NCI-H774 (cell line): Measurements from ENCODE around the gene SIK1.
"Not testable (repeated sequence)": the region's sequence is repeated elsewhere in the genome, so short reads cannot be mapped to it uniquely, and the experiment has no call there.

Experiments used
- DNase-seq: peaks from one replicate; lab custom pipeline; 2025; lab: John Stamatoyannopoulos, UW

Gene SIK1

GRCh38 chr21:43426404-43427241 lies at the start of gene SIK1:
Gene SIK1 (minus strand): TSS chr21:43427131. CDS start chr21:43426178, 953 bp downstream.
- DNase-seq, result not testable (repeated sequence)

DNA sequence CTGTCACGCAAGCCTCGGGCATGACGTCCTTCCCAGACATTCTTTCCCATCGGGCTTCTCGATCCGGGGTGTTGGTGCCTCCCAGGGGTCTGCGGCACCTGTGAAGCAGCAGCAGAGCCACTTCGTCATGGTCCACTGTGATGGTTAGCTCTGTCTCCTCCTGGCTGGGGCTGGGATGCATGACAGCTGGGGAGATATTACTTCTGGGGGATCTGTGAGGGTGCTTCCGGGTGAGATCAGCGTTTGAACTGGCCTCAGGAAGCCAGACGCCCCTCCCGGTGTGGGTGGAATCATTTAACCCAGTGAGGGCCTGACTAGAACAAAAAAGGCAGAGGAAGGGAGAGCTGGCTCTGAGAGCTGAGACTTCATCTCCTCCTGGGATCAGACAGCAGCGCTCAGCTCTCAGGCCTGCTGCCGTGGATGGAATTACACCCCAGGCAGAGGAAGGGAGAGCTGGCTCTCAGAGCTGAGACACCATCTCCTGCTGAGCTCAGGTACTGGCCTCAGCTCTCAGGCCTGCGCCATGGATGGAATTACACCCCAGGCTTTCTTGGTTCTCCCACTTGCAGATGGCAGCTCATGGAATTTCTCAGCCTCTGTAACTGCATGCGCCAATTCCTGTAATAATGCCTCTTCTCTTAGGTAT lies 44.8 kb upstream of the SIK1 start:
- not testable (repeated sequence) for DNase-seq

DNA sequence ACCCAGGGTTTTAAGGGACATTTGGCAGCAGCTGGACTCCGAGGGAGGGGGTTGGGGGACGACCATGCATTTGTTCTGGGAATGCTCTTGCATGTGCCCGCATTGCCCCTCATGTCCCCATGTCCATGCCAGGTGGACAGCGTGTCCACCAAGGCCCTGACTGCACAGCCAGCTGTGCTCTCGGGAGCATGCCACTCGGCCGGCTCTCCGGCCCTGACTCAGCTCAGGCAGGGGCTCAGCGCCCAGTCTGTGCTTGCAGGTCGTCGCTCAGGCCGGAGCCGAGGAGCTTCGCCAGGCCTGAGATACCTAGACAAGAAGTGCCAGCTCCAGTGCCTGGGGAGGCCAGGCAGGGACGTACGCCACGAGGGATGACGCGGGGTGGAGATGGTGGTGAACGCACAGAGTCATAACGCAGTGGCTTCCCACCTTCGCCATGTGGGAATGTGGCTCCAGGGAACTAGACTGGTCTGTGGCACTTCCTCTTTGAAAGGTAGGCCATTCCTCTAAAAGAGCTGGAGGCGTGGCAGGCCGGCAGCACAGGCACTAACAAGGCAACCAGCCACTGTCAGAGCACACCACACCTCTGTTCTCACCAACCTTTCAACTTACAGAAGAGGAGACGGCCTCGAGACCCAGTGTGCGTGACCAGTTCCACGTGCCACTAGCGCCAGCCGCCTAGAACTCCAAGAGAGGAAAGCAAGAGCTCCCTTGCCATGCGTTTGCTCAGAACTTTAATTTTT lies 43.0 kb upstream of the SIK1 start:
- not testable (repeated sequence) for DNase-seq

DNA sequence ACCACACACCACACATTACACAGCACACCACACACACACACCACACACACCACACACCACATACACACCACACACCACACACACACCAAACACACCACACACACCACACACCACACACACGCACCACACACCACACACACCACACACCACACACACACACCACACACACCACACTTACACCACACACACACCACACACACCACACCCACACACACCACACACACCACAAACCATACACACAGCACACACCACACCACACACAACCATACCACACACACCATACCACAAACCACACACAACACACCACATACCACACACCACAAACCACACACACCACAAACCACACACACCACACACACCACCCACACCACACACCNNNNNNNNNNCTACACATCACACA lies 40.9 kb upstream of the SIK1 start:
- no peak for DNase-seq

DNA sequence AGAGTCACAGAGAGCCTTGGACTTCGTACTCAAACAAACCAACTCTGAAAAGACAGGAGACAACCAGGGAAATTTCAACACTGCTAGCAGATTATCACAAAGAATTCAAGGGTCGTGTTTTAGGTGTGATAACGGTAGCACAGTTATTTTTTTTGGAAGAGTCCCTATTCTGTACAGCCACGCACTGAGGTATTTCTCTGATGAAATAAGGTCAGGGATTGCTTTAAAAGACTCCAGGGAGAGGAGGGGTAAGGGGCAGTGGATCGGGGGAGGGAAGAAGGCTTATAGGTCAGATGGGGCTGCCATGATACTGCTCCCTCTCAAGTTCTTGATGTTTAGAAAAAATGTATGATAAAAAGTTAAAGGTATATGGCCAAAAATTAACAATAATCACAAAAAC lies 38.2 kb upstream of the SIK1 start:
- DNase-seq, result not testable (repeated sequence)

GRCh38 chr21:43463498-43464261 lies 36.7 kb upstream of the SIK1 start:
- DNase-seq, result not testable (repeated sequence)

DNA sequence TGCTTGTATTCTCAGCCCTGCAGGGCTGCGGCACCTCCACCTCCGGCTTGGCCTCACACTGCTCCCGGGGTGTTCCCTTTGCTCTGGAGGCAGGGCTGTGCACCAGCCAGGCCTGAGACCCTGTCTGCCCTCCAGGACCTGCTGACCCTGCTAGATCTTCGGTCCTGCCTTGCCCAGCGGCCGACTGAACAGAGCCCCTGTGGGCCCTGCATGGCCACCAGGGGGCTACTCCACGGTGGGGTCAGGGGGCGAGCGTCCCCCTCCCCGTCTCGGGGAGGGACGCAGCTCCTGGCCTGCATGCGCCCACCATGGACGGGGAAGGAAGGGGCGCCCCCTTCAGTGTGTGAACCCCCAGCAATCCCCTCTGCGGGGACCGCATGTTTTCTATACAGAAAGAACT lies 36.0 kb upstream of the SIK1 start:
- DNase-seq, result not testable (repeated sequence)

- DNase-seq, result not testable (repeated sequence)
Observed at GRCh38 chr21:43460475-43460874, 33.5 kb upstream of the SIK1 start.

- not testable (repeated sequence) for DNase-seq
Observed at GRCh38 chr21:43458995-43459394, 32.1 kb upstream of the SIK1 start.

- not testable (repeated sequence) for DNase-seq
Observed at GRCh38 chr21:43456616-43457314, 29.8 kb upstream of the SIK1 start.

- not testable (repeated sequence) for DNase-seq
Observed at GRCh38 chr21:43455717-43456116, 28.8 kb upstream of the SIK1 start.

- DNase-seq, result not testable (repeated sequence)
Observed at GRCh38 chr21:43454176-43454575, 27.2 kb upstream of the SIK1 start.

GRCh38 chr21:43451850-43452249 lies 24.9 kb upstream of the SIK1 start:
- not testable (repeated sequence) for DNase-seq

GRCh38 chr21:43450287-43450686 lies 23.4 kb upstream of the SIK1 start:
- DNase-seq, result not testable (repeated sequence)

GRCh38 chr21:43447353-43447977 lies 20.5 kb upstream of the SIK1 start:
- DNase-seq, result not testable (repeated sequence)

DNA sequence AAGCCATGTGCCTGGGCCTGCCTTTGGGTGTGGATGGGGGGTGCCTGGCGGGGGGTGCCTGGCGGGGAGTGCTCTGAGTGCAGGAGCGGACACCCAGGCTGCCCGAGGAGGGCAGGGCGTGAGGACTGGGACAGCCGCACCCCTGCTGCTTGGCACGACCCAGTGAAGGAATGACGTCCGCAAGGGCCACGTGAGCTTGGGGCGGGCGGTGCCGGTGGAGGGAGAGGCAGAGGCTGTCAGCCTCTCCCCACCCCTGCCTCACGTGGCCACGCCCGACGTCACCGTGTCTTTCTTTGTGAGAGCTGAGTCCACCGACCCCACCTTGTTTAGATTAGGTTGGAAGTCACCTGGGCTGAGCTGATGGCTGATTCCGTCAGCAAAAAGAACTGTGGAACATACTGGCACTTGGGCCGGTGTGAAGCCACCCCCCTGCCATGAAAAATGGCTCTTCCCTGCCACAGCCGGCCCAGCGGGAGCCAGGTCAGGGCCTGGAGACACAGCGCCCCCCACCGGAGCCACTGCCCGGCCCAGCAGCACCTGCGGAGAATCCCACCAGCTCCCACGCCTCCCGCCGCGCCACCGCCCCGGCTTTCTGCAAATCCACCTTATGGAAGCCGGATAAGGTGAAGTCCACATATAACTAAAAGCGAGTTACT lies 19.5 kb upstream of the SIK1 start:
- DNase-seq, result not testable (repeated sequence)

DNA sequence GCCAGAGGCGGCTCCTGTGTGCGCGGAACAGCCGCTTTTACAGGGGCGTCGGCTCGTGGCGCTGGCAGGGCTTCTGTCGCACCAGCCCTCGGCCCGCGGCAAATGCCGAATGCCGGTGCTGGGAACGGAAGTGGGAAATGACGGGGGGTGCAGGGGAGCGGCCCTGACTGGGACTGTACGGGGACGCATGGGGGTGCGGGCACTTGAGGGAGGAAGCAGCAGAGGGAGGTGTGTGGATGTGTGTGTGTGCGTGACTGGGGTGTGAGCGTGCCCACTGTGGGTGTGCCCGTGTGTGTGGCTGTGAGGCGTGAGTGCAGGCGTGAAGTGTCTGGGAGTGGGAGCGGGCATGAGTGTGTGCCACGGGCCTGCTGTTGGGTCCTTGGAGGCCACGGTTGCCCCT lies 17.6 kb upstream of the SIK1 start:
- DNase-seq, result not testable (repeated sequence)

GRCh38 chr21:43442571-43442970 lies 15.6 kb upstream of the SIK1 start:
- not testable (repeated sequence) for DNase-seq

GRCh38 chr21:43440835-43441727 lies 14.2 kb upstream of the SIK1 start:
- DNase-seq, result not testable (repeated sequence)
